Astrocyte (in vitro differentiated cells and primary cell): ENCODE data around the gene MIDN. TPM values are rescaled to one million over a fixed set of nuclear protein-coding genes. Genes with fewer than 3 reads are reported as not detected.

ENCODE experiments used
- DNase-seq: peaks from one replicate; pipeline ENCODE4 v3.0.0-alpha.2; 2010; ENCODE audit warnings: low read depth
- FAIRE-seq: peaks from 2 replicates; lab custom pipeline; 2011; peaks lifted over from hg19 to GRCh38; lab: Jason Lieb, UNC
- H2AFZ ChIP-seq: 2 replicates; pipeline ENCODE4 v1.6.0; 2012; ENCODE audit warnings: low read depth, low read length, inconsistent platforms
- H3K27ac ChIP-seq: 2 replicates; pipeline ENCODE4 v1.5.1; 2011; ENCODE audit warnings: low read depth, low read length, inconsistent platforms
- H3K27me3 ChIP-seq: 2 replicates; pipeline ENCODE4 v1.6.0; 2011; ENCODE audit warnings: low read length, inconsistent platforms; ENCODE audit not compliant: insufficient read depth
- H3K36me3 ChIP-seq: 2 replicates; pipeline ENCODE4 v1.5.1; 2011; ENCODE audit warnings: low read length, inconsistent platforms; ENCODE audit not compliant: insufficient read depth
- H3K4me1 ChIP-seq: 2 replicates; pipeline ENCODE4 v1.5.1; 2011; ENCODE audit warnings: low read length, inconsistent platforms; ENCODE audit not compliant: insufficient read depth
- H3K4me2 ChIP-seq: 2 replicates; pipeline ENCODE4 v1.6.0; 2012; ENCODE audit warnings: low read length, inconsistent platforms
- H3K4me3 ChIP-seq: 2 replicates; pipeline ENCODE4 v1.5.1; 2011; ENCODE audit warnings: low read depth, mild to moderate bottlenecking, low read length, inconsistent platforms; ENCODE audit not compliant: insufficient read depth
- H3K79me2 ChIP-seq: 2 replicates; pipeline ENCODE4 v1.6.0; 2012; ENCODE audit warnings: mild to moderate bottlenecking, low read length, inconsistent platforms; ENCODE audit not compliant: insufficient read depth
- H3K9ac ChIP-seq: 2 replicates; pipeline ENCODE4 v1.6.0; 2012; ENCODE audit warnings: mild to moderate bottlenecking, low read length, inconsistent platforms
- H3K9me3 ChIP-seq: 2 replicates; pipeline ENCODE4 v1.5.1; 2012; ENCODE audit warnings: low read depth, mild to moderate bottlenecking, low read length, inconsistent platforms; ENCODE audit not compliant: insufficient read depth
- H4K20me1 ChIP-seq: 2 replicates; pipeline ENCODE4 v1.6.0; 2012; ENCODE audit warnings: low read length, inconsistent platforms; ENCODE audit not compliant: insufficient read depth
- H3K27ac Mint-ChIP-seq: one replicate; pipeline ENCODE4 v1.8.0; 2021; ENCODE audit warnings: mild to moderate bottlenecking, mixed read lengths; ENCODE audit not compliant: unreplicated experiment
- H3K27me3 Mint-ChIP-seq: one replicate; pipeline ENCODE4 v1.8.0; 2021; ENCODE audit warnings: low read depth, mixed read lengths; ENCODE audit not compliant: unreplicated experiment
- H3K36me3 Mint-ChIP-seq: one replicate; pipeline ENCODE4 v1.8.0; 2021; ENCODE audit warnings: low read depth, mixed read lengths; ENCODE audit not compliant: unreplicated experiment
- H3K4me1 Mint-ChIP-seq: one replicate; pipeline ENCODE4 v1.8.0; 2021; ENCODE audit warnings: low read depth, mixed read lengths; ENCODE audit not compliant: unreplicated experiment
- H3K4me3 Mint-ChIP-seq: one replicate; pipeline ENCODE4 v1.8.0; 2021; ENCODE audit warnings: mild to moderate bottlenecking, moderate library complexity, mixed read lengths; ENCODE audit not compliant: unreplicated experiment
- H3K9me3 Mint-ChIP-seq: one replicate; pipeline ENCODE4 v1.8.0; 2021; ENCODE audit warnings: mild to moderate bottlenecking, mixed read lengths; ENCODE audit not compliant: unreplicated experiment
- EZH2 ChIP-seq: IDR thresholded peaks from 2 replicates; pipeline ENCODE4 v1.6.1; 2012; ENCODE audit warnings: mild to moderate bottlenecking, low read length, inconsistent platforms; ENCODE audit not compliant: insufficient read depth
- total RNA-seq: library from RNA; stranded (reverse); gene quantifications from 2 replicates; pipeline ENCODE4 v1.2.1, GENCODE V29; 2021
- TF ChIP-seq, protein P1 (sequence below): IDR thresholded peaks from 2 replicates; pipeline ENCODE4 v1.5.1; 2011; ENCODE audit warnings: low read depth, mild to moderate bottlenecking, inconsistent platforms, low read length, moderate library complexity; ENCODE audit not compliant: insufficient read depth

MIDN gene
- total RNA-seq, 1 donor from 2014 or later, result 141 TPM

DNA sequence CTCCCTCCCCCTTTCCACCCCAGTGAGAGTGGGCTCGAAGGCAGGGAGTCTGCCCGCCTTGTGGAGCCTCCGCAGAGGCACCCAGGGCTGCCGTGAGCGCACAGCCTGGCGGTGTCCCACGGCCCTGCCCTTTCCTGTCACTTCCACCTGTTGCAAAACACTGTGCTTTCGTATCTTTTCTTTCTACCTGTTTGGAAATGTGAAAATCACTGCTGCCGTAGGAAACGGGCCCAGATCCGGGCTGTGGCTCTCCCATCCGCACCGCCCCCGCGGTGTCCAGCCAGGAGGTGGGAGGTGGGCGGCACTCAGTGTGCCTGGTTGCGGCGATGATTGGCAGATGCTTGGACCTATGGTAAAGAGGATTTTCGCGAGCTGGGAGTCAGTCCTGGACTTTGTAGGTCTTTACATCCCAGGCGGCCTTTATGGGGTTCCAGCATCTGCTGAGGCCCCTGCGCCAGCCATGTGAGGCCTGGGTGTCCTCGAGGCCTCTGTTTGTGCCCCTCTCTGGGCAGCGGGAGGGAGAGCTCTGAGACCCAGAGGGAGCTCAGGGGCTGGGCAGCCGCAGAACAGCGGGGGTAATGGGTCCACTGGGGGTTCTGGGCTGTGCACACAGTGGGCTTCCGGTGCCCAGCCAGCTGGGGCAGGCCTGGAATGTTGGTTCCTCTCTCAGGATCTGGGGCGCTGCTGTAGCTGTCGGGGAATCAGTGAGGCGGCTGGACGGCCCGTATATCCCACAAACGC is 36.7 kb upstream of the MIDN start:
- H3K27ac ChIP-seq, result no peak overlapping the region
- peak overlapping the region; percentile 62 for H3K27ac Mint-ChIP-seq
- H3K4me1 ChIP-seq, result peaks cover 54% of the 10 kb centered on the region
- H3K4me3 Mint-ChIP-seq, result no peak overlapping the region
- H3K36me3 Mint-ChIP-seq, result peaks cover 6% of the 10 kb centered on the region
- H3K9me3 ChIP-seq, result no peaks in the 10 kb centered on the region
- peaks cover 70% of the 10 kb centered on the region for H4K20me1 ChIP-seq
- H3K4me1 Mint-ChIP-seq, result peaks cover 31% of the 10 kb centered on the region
- peaks cover 88% of the 10 kb centered on the region for H3K79me2 ChIP-seq
- H3K9ac ChIP-seq, result no peak overlapping the region
- no peak overlapping the region for H2AFZ ChIP-seq
- no peaks in the 10 kb centered on the region for H3K27me3 ChIP-seq
- no peaks in the 10 kb centered on the region for H3K36me3 ChIP-seq
- DNase-seq (peak; percentile 42), FAIRE-seq (no peak)
- H3K27me3 Mint-ChIP-seq, result no peaks in the 10 kb centered on the region
- TF ChIP-seq, protein P1, sequence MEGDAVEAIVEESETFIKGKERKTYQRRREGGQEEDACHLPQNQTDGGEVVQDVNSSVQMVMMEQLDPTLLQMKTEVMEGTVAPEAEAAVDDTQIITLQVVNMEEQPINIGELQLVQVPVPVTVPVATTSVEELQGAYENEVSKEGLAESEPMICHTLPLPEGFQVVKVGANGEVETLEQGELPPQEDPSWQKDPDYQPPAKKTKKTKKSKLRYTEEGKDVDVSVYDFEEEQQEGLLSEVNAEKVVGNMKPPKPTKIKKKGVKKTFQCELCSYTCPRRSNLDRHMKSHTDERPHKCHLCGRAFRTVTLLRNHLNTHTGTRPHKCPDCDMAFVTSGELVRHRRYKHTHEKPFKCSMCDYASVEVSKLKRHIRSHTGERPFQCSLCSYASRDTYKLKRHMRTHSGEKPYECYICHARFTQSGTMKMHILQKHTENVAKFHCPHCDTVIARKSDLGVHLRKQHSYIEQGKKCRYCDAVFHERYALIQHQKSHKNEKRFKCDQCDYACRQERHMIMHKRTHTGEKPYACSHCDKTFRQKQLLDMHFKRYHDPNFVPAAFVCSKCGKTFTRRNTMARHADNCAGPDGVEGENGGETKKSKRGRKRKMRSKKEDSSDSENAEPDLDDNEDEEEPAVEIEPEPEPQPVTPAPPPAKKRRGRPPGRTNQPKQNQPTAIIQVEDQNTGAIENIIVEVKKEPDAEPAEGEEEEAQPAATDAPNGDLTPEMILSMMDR, result no peak
- TF ChIP-seq EZH2, result no peak
- H3K4me3 ChIP-seq, result no peak overlapping the region
- H3K4me2 ChIP-seq, result no peak overlapping the region
- H3K9me3 Mint-ChIP-seq, result no peaks in the 10 kb centered on the region

DNA sequence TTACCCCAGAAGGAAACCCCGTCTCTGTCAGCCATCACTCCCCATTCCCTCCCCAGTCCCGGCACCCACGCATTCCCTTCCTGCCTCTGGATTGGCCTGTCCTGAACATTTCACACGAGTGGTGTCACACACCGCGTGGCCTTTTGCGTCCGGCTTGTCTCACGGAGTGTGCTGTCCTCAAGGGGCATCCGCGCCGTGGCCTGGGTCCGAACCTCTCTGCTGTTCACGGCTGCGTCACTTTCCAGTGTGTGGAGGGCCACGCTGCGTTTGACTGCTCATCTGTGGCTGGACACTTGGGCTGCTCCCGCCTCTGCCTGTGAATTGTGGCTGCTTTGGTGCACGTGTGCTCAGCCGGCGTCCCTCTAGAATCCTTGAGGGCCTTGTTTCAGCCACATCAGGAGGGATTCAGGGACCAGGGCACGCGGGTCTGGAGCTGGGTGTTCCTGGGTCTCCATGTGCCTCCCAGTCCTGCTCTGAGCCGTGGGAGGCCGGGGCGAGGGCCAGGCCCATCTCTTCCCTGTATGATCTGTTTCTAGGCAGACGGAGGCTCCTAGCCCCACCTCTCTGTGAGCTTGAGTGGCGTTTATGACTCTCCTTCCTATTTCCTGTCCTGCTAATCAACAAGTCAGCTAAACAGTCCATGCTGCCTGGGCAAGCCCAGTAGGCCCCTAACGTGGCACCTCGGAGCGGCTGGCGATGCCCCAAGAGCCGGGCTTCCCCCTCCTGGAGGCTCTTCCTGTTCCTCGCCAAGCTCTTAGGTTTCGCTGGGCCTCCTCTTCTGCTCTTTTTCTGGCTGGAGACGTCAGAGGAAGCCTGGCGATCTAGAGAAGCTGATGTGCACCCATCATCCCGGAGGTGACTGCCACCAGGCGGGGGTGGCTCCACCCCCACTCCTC is 34.7 kb upstream of the MIDN start:
- FAIRE-seq, result no peak
- Histone ChIP-seq H3K36me3 (no peaks in the 10 kb centered on the region), H3K27ac (peak overlapping the region; percentile 43), H3K4me3 (no peak overlapping the region), H3K79me2 (peaks cover 89% of the 10 kb centered on the region), H3K4me1 (peaks cover 49% of the 10 kb centered on the region), H2AFZ (peak overlapping the region; percentile 10), H3K9me3 (no peaks in the 10 kb centered on the region), H3K4me2 (peak overlapping the region; percentile 5), H3K9ac (peak overlapping the region; percentile 69), H3K27me3 (no peaks in the 10 kb centered on the region), H4K20me1 (peaks cover 72% of the 10 kb centered on the region)
- TF ChIP-seq, protein P1, result no peak
- no peak for TF ChIP-seq EZH2
- peak overlapping the region; percentile 50 for H3K4me3 Mint-ChIP-seq
- peak; percentile 67 for DNase-seq
- H3K9me3 Mint-ChIP-seq, result no peaks in the 10 kb centered on the region
- peaks cover 31% of the 10 kb centered on the region for H3K4me1 Mint-ChIP-seq
- H3K27ac Mint-ChIP-seq, result peak overlapping the region; percentile 87
- peaks cover 6% of the 10 kb centered on the region for H3K36me3 Mint-ChIP-seq
- no peaks in the 10 kb centered on the region for H3K27me3 Mint-ChIP-seq
